Measurements from ENCODE around the gene AKR1B1. TPM values are rescaled to one million over a fixed set of nuclear protein-coding genes. Genes with fewer than 3 reads are reported as not detected.

Gene AKR1B1
- total RNA-seq, 2 donors from 2014 or later, result 12.9 to 27.5 TPM

- intact Hi-C loops (cut with DNase I), result no loop called here
- 88 to 95% methylated on average over 4 of the region's 4 CpGs for WGBS, 2 donors
- H3K9me3 ChIP-seq, result no peaks in the 10 kb centered on the region
- peaks cover 0 to 24% of the 10 kb centered on the region in 2 donors for H3K36me3 ChIP-seq (replicated peaks in 1 of 2; ENCODE audit: insufficient read depth in 1 of 2, low read depth in 2 of 2)
- H3K27me3 ChIP-seq, result no peaks in the 10 kb centered on the region
- H3K4me1 ChIP-seq, result no peaks in the 10 kb centered on the region
- no peak for DNase-seq
- TF ChIP-seq CTCF (IDR thresholded peaks at IDR 0.05), result no peak
- no peak for TF ChIP-seq POLR2A (IDR thresholded peaks at IDR 0.05)
- no peak overlapping the region for H3K27ac ChIP-seq
- no peak for ATAC-seq
- no peak overlapping the region for H3K4me3 ChIP-seq
Measured at GRCh38 chr7:134444961-134445315, 14.0 kb downstream of the AKR1B1 start.

- Histone ChIP-seq H3K36me3 (replicated peaks in 1 of 2; ENCODE audit: insufficient read depth in 1 of 2, low read depth in 2 of 2) (peaks cover 0 to 22% of the 10 kb centered on the region in 2 donors), H3K27me3 (no peaks in the 10 kb centered on the region), H3K4me1 (no peaks in the 10 kb centered on the region), H3K9me3 (no peaks in the 10 kb centered on the region), H3K27ac (no peak overlapping the region), H3K4me3 (no peak overlapping the region)
- WGBS, 2 donors, result 73 to 84% methylated on average over 8 to 9 of the region's 9 CpGs
- ATAC-seq (no peak), DNase-seq (no peak)
- TF ChIP-seq POLR2A (IDR thresholded peaks at IDR 0.05), result no peak
- TF ChIP-seq CTCF (IDR thresholded peaks at IDR 0.05), result no peak
- intact Hi-C loops (cut with DNase I), result no loop called here
Measured at GRCh38 chr7:134444198-134444960, 14.5 kb downstream of the AKR1B1 start.

GRCh38 chr7:134443396-134444070 is 15.4 kb downstream of the AKR1B1 start:
- Histone ChIP-seq H3K9me3 (no peaks in the 10 kb centered on the region), H3K4me3 (no peak overlapping the region), H3K27ac (no peak overlapping the region), H3K4me1 (no peaks in the 10 kb centered on the region), H3K36me3 (replicated peaks in 1 of 2; ENCODE audit: insufficient read depth in 1 of 2, low read depth in 2 of 2) (peaks cover 0 to 17% of the 10 kb centered on the region in 2 donors), H3K27me3 (no peaks in the 10 kb centered on the region)
- 88 to 91% methylated on average over 10 of the region's 10 CpGs for WGBS, 2 donors
- no peak for DNase-seq
- no peak for ATAC-seq
- no peak for TF ChIP-seq POLR2A (IDR thresholded peaks at IDR 0.05)
- TF ChIP-seq CTCF (IDR thresholded peaks at IDR 0.05), result no peak
- intact Hi-C loops (cut with DNase I), result no loop called here

GRCh38 chr7:134442441-134443220 is 16.3 kb downstream of the AKR1B1 start:
- DNase-seq, result no peak
- Histone ChIP-seq H3K27me3 (no peaks in the 10 kb centered on the region), H3K4me3 (no peak overlapping the region), H3K9me3 (no peaks in the 10 kb centered on the region), H3K27ac (no peak overlapping the region), H3K4me1 (no peaks in the 10 kb centered on the region), H3K36me3 (replicated peaks in 1 of 2; ENCODE audit: insufficient read depth in 1 of 2, low read depth in 2 of 2) (peaks cover 0 to 10% of the 10 kb centered on the region in 2 donors)
- intact Hi-C loops (cut with DNase I), result no loop called here
- TF ChIP-seq POLR2A (IDR thresholded peaks at IDR 0.05) (no peak), CTCF (IDR thresholded peaks at IDR 0.05) (no peak)
- no peak for ATAC-seq
- WGBS, 2 donors, result 84 to 88% methylated on average over 9 of the region's 9 CpGs

All from body of pancreas (tissue), 4 donors.